Measurements from ENCODE around the gene GAL. TPM values are rescaled to one million over a fixed set of nuclear protein-coding genes. Genes with fewer than 3 reads are reported as not detected.

Gene GAL
- total and polyA plus RNA-seq, 3 experiments from 2014 or later = 1.7 to 2.0 TPM; not detected in 1

DNA sequence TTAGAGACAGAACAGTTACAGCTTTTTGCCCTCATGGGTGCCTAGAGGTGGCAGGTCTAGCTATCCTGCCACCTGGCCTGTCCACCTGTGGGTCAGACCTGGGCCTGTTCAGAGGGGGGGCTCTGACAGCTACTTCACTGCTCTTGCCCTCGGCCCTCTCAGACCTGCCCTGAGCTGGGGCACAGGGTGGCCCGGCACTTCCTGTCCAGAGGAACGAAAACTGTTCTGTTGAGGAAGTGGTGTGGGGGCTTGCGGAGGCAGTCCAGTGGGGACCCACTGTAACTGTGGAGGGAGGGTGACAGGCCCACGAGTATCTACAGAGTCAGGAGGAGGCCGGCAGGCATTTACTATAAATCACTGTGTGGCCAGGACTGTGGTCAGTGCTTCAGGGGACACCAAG, 50.8 kb downstream of the GAL start:
- Mint-ChIP-seq H3K27me3 (no peaks in the 10 kb centered on the region), H3K36me3 (peaks cover 4 to 14% (median 8%) of the 10 kb centered on the region in 3 donors), H3K27ac (no peak overlapping the region), H3K4me1 (no peaks in the 10 kb centered on the region), H3K9me3 (no peaks in the 10 kb centered on the region), H3K4me3 (no peak overlapping the region)
- no peaks in the 10 kb centered on the region for H3K36me3 ChIP-seq (ENCODE audit: insufficient read depth, low read length)
- no peak for DNase-seq
- H3K9me3 ChIP-seq (ENCODE audit: low read length) = no peaks in the 10 kb centered on the region
- ChIA-PET POLR2A (no interaction called here), CTCF (no interaction called here)
- H3K4me1 ChIP-seq (ENCODE audit: insufficient read depth, low read length) = no peaks in the 10 kb centered on the region
- H3K4me3 ChIP-seq (ENCODE audit: low read length) = no peak overlapping the region
- no peaks in the 10 kb centered on the region for H3K27me3 ChIP-seq (ENCODE audit: insufficient read depth, low read length, poor library complexity, severe bottlenecking)
- no peak overlapping the region for H3K27ac ChIP-seq (ENCODE audit: low read depth, low read length)

DNA sequence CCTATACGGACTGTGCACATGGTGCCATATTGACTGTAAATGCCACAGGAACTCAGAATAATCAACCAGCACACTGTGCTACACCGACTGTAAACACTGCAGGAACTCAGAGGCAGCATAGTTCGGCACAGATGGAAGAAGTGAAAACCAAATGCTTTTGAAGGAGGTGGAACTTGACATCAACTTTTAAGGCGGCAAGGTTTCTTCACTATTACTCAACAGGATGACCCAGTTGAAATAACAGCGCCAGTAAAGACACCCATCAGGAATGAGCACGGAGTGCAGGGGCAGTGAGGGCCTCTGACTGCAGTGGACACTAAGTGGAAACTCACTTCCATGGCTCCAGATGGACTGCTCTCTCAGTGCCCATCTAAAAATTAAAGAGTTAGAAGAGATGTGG, 51.3 kb downstream of the GAL start:
- Histone ChIP-seq H3K27me3 (ENCODE audit: insufficient read depth, low read length, poor library complexity, severe bottlenecking) (no peaks in the 10 kb centered on the region), H3K9me3 (ENCODE audit: low read length) (no peaks in the 10 kb centered on the region), H3K36me3 (ENCODE audit: insufficient read depth, low read length) (no peaks in the 10 kb centered on the region), H3K27ac (ENCODE audit: low read depth, low read length) (no peak overlapping the region), H3K4me3 (ENCODE audit: low read length) (no peak overlapping the region), H3K4me1 (ENCODE audit: insufficient read depth, low read length) (no peaks in the 10 kb centered on the region)
- H3K36me3 Mint-ChIP-seq = peaks cover 4 to 14% (median 8%) of the 10 kb centered on the region in 3 donors
- ChIA-PET POLR2A (no interaction called here), CTCF (no interaction called here)
- no peak for DNase-seq
- no peak overlapping the region for H3K4me3 Mint-ChIP-seq
- no peaks in the 10 kb centered on the region for H3K4me1 Mint-ChIP-seq
- H3K27me3 Mint-ChIP-seq = no peaks in the 10 kb centered on the region
- H3K9me3 Mint-ChIP-seq = no peaks in the 10 kb centered on the region
- peak overlapping the region in 1 of 8 donors; percentile 6 for H3K27ac Mint-ChIP-seq

Other genes starting within 250 kb of the GAL start
- gene PPP6R3, start 223.8 kb upstream of the GAL start, total RNA-seq = 100 to 1,000 TPM; 118 to 119 TPM
- 49.3 TPM for gene PPP6R3, start 223.8 kb upstream of the GAL start, polyA plus RNA-seq
- 1 to 10 TPM; 1.3 TPM for gene TESMIN, start 67.0 kb downstream of the GAL start, total RNA-seq
- 3.2 TPM for gene TESMIN, start 67.0 kb downstream of the GAL start, polyA plus RNA-seq
- 10 to 100 TPM; 25.6 to 27.4 TPM for gene CPT1A, start 157.4 kb downstream of the GAL start, total RNA-seq
- gene CPT1A, start 157.4 kb downstream of the GAL start, polyA plus RNA-seq = 9.8 TPM
- 100 to 1,000 TPM; 101 to 104 TPM for gene MRPL21, start 219.3 kb downstream of the GAL start, total RNA-seq
- gene MRPL21, start 219.3 kb downstream of the GAL start, polyA plus RNA-seq = 96.3 TPM
- 10 to 100 TPM; 25.7 to 27.8 TPM for gene IGHMBP2, start 219.3 kb downstream of the GAL start, total RNA-seq
- 9.9 TPM for gene IGHMBP2, start 219.3 kb downstream of the GAL start, polyA plus RNA-seq

Data from CD8-positive, alpha-beta memory T cell (primary cell).